ENCODE measurements around the gene AKAP13.

AKAP13 gene

DNA sequence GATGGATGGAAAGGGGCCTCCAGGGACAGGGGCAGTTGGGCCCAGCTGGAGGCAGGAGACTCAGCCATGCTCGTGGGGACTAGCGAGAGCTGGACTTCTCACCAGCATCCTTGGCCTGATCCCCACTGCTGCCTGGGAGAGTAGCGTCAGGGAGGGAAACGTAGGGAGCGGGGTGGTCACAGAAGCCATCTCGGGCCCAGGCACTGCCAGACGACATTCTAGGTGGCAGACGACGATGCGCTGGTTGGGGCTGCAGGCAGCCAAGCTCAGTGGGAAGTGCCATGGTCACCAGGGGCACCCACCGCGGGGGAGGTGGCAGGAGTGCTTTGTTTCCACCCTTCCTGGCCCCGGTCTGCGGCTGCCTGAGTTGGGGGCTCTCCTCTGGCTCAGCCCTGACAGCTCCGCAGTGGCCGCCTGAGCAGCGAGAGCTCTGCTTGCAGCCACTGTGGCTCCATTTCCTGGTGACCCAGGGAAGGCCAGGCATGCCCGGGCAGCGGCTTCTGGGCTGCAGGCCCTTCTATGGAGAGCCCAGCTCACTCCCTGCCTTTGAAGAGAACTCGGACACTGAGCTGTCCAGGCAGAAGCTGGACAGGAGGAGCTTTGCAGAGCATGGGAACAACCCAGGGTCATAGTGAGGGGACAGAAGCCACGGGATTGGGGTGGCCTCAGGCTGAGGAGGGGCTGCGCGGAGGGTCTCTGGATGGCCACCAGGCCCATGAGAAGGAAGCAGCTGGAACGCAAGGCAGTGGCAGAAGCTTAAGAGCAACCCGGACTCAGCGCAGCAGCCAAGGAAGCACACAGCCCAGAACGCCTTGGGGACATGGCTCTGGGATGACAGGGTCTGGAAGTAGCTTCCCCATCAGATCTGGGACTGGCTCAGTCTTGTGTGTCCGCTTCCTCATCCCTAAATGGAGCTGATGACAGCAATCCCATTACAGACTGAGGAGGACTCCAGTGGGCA lies 383.6 kb downstream of the AKAP13 start:
- Mint-ChIP-seq H3K9me3 (no peaks in the 10 kb centered on the region), H3K36me3 (ENCODE audit: insufficient read depth) (peaks cover 14% of the 10 kb centered on the region), H3K27me3 (no peaks in the 10 kb centered on the region), H3K4me3 (no peak overlapping the region), H3K27ac (ENCODE audit: low read depth) (no peak overlapping the region), H3K4me1 (peaks cover 12% of the 10 kb centered on the region)
- DNase-seq (ENCODE audit: low spot score in 2 of 2): no peak
- ATAC-seq (replicated peaks; ENCODE audit: extremely low read depth, poor library complexity, severe bottlenecking): no peak

DNA sequence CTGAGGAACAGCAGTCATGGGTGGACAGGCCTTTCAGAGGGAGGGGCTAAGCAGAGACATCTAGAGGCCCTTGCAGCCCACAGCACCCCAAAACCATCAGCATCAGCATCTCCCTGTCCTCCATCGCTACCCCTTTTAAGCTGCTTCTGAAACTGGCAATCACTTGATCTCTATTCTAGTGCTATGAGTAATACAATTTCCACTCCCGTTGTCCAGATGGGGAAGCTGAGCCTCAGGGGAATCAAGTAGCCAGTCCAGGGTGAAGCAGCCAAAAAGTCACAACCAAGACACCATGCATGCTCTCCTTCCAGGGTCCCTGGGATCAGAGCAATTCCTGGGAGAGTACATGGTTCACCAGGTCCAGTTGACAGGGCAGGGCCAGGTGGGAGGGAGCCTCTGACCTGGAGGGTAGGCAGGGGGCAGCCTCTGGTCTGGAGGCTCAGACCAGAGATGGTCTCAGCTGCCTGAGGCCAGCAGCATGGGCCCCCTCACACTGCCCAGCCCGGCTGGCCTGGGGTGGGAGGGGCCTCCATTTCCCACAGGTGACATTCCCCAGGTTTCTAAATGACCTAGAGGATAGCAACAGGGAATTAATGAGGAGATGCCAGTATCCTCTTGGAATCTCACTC lies 384.4 kb downstream of the AKAP13 start:
- Mint-ChIP-seq H3K27me3 (no peaks in the 10 kb centered on the region), H3K9me3 (no peaks in the 10 kb centered on the region), H3K36me3 (ENCODE audit: insufficient read depth) (peaks cover 16% of the 10 kb centered on the region), H3K4me1 (peaks cover 12% of the 10 kb centered on the region), H3K4me3 (no peak overlapping the region), H3K27ac (ENCODE audit: low read depth) (peak overlapping the region; percentile 87)
- DNase-seq (ENCODE audit: low spot score in 2 of 2) (no peak), ATAC-seq (replicated peaks; ENCODE audit: extremely low read depth, poor library complexity, severe bottlenecking) (no peak)

DNA sequence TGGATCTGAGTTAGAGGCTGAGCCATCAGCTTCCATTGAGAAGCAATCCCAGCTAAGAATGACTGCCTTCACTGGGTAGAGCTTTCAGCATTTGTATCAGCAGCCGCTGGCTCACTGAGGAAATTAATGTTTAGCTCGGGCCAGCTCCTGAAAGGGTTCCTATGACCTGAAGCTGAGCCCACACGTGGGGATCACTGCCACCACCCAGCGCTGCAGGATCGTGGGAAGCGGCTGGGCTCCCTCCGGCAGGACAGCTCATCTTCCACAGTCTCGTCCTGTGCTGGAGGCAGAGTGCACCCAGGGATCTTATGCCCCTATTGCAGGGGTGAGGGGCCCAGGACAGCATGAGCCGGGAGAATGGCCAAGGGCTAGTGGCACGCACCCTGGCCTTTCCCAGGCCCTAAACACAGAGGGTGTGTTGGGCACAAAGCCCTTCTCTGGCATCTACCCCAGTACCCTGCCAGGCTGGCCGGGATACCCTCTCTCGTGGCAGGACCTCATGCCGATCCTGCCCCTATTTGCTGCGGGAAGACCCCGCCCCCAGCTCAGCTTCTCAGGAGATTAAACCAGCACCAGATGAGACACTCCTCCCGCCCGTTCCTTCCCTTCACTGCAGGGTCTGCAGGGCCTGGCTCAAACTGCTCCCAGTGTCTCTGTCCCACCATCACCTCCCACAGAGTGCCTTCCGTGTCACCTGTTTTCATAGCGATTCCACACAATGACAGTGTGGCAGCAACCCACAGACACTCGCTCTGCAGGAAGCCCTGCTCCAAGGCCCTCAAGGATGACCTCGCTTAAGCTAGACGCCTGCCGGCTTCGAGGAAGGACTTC lies 385.8 kb downstream of the AKAP13 start:
- Mint-ChIP-seq H3K36me3 (ENCODE audit: insufficient read depth) (peaks cover 19% of the 10 kb centered on the region), H3K4me3 (no peak overlapping the region), H3K27me3 (no peaks in the 10 kb centered on the region), H3K27ac (ENCODE audit: low read depth) (no peak overlapping the region), H3K4me1 (peaks cover 12% of the 10 kb centered on the region), H3K9me3 (no peaks in the 10 kb centered on the region)
- ATAC-seq (replicated peaks; ENCODE audit: extremely low read depth, poor library complexity, severe bottlenecking) (no peak), DNase-seq (ENCODE audit: low spot score in 2 of 2) (no peak)

GRCh38 chr15:85767785-85768529 lies 387.6 kb downstream of the AKAP13 start:
- H3K9me3 Mint-ChIP-seq: no peaks in the 10 kb centered on the region
- peaks cover 14% of the 10 kb centered on the region for H3K4me1 Mint-ChIP-seq
- no peaks in the 10 kb centered on the region for H3K27me3 Mint-ChIP-seq
- DNase-seq (ENCODE audit: low spot score in 2 of 2) (no peak), ATAC-seq (replicated peaks; ENCODE audit: extremely low read depth, poor library complexity, severe bottlenecking) (no peak)
- peaks cover 16% of the 10 kb centered on the region for H3K36me3 Mint-ChIP-seq (ENCODE audit: insufficient read depth)
- no peak overlapping the region for H3K4me3 Mint-ChIP-seq
- no peak overlapping the region for H3K27ac Mint-ChIP-seq (ENCODE audit: low read depth)

DNA sequence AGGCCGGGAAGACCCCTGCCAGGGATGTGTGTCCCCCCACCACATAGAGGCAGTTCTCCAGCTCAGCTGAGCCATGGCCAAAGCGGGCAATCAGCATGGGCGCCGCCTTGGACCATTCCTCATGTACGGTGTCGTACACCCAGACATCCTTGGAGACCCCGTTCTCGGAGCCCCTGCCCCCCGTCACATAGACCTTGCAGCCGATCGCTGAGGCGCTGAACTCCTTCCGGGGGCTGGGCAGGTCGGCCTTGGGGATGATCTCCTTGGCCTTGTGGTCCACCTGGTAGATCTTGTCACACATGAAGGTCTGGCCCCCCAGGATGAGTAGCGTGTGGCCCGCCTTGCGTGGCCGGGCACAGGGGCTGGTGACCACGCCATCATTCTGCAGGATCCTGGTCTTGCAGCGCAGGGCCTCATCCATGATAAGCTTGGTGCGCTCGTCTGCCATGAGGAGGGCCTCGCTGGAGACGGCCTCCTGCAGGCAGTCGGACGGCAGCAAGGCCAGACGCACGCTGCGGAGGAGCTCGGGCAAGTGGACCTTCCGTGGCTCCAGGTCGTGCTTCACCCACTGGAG lies 388.3 kb downstream of the AKAP13 start:
- peaks cover 16% of the 10 kb centered on the region for H3K36me3 Mint-ChIP-seq (ENCODE audit: insufficient read depth)

DNA sequence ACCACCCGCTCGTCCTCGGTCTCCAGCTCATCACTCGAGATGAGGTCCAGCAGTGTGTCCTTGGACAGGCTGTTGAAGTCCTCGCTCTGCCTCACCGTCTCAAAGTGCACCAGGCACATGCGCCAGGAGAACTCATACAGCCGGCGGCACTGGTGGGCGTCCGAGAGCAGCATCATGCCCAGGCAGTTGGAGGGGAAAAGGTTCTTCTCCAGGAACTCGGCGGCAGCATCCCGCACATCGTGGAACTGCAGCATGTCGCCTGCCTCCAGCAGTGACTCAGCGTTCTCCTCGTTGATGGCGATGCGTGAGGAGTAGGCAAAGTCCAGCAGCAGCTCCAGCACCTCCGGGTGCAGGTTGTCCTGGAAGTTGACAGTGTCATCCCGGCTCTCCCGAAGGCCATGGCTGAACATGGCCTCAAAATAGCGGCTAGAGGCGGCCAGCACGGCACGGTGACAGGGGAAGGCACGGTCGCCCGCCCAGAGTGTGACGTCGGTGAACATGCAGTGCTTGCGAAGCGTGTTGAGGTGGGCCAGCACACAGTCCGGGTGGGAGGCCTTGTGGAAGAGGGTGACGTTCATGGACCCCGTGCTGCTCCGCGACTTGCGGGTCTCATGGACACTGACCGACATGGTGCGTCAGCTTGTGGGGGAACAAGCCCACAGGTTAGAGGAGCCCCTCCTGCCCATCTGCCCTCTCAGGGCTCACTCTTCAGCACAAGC lies 388.9 kb downstream of the AKAP13 start:
- H3K9me3 Mint-ChIP-seq: no peaks in the 10 kb centered on the region
- no peak for DNase-seq (ENCODE audit: low spot score in 2 of 2)
- H3K27ac Mint-ChIP-seq (ENCODE audit: low read depth): no peak overlapping the region
- H3K4me1 Mint-ChIP-seq: peaks cover 14% of the 10 kb centered on the region
- H3K36me3 Mint-ChIP-seq (ENCODE audit: insufficient read depth): peaks cover 15% of the 10 kb centered on the region
- ATAC-seq (replicated peaks; ENCODE audit: extremely low read depth, poor library complexity, severe bottlenecking): no peak
- H3K4me3 Mint-ChIP-seq: no peak overlapping the region
- no peaks in the 10 kb centered on the region for H3K27me3 Mint-ChIP-seq

More for the DNA sequence above, 388.3 kb downstream of the AKAP13 start:
- Mint-ChIP-seq H3K27ac (ENCODE audit: low read depth) (no peak overlapping the region), H3K4me1 (peaks cover 14% of the 10 kb centered on the region), H3K4me3 (no peak overlapping the region), H3K9me3 (no peaks in the 10 kb centered on the region), H3K27me3 (no peaks in the 10 kb centered on the region)
- DNase-seq (ENCODE audit: low spot score in 2 of 2) (no peak), ATAC-seq (replicated peaks; ENCODE audit: extremely low read depth, poor library complexity, severe bottlenecking) (no peak)

- H3K27ac Mint-ChIP-seq (ENCODE audit: low read depth): no peak overlapping the region
- ATAC-seq (replicated peaks; ENCODE audit: extremely low read depth, poor library complexity, severe bottlenecking) (no peak), DNase-seq (ENCODE audit: low spot score in 2 of 2) (no peak)
- no peaks in the 10 kb centered on the region for H3K27me3 Mint-ChIP-seq
- H3K4me1 Mint-ChIP-seq: peaks cover 16% of the 10 kb centered on the region
- H3K36me3 Mint-ChIP-seq (ENCODE audit: insufficient read depth): peaks cover 13% of the 10 kb centered on the region
- H3K4me3 Mint-ChIP-seq: no peak overlapping the region
- no peaks in the 10 kb centered on the region for H3K9me3 Mint-ChIP-seq
Observed at GRCh38 chr15:85770096-85771041, 390.0 kb downstream of the AKAP13 start.

GRCh38 chr15:85771271-85771670 lies 390.9 kb downstream of the AKAP13 start:
- Mint-ChIP-seq H3K4me3 (no peak overlapping the region), H3K9me3 (no peaks in the 10 kb centered on the region), H3K27me3 (no peaks in the 10 kb centered on the region), H3K27ac (ENCODE audit: low read depth) (no peak overlapping the region), H3K36me3 (ENCODE audit: insufficient read depth) (peaks cover 13% of the 10 kb centered on the region), H3K4me1 (peaks cover 16% of the 10 kb centered on the region)
- DNase-seq (ENCODE audit: low spot score in 2 of 2) (no peak), ATAC-seq (replicated peaks; ENCODE audit: extremely low read depth, poor library complexity, severe bottlenecking) (no peak)

DNA sequence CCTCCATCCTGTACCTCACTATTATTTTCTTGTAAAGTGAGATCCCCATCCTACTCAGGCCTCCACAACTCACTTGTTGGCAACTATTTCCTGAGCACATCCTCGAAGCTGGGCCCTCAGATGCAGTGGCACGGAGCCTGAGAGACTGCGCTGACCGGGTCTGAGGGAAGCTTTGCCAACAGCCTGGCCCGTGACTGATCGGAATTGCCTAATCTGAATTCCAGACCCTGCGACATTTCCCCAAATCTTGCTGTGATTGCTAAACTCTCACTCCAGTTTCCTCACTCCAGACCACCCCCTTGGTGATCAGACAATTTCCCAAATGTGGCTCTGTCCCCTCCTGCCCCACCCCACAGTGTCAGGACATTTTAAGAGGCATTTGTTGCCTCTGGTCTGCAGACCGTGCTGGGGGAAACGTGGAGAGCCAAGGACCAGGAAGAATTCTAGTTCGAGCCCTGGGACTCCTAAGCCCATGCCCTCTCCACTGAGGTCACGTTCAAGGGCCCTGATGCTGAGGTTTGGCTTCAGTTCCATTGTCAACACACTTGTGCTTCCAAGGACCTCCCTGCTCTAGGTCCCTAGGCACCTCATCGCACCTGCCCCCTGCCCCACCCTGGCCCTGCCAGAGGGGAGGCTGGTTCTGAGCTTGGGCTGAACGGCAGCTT lies 391.5 kb downstream of the AKAP13 start:
- DNase-seq (ENCODE audit: low spot score in 2 of 2) (no peak), ATAC-seq (replicated peaks; ENCODE audit: extremely low read depth, poor library complexity, severe bottlenecking) (no peak)
- Mint-ChIP-seq H3K4me3 (no peak overlapping the region), H3K36me3 (ENCODE audit: insufficient read depth) (peaks cover 9% of the 10 kb centered on the region), H3K27ac (ENCODE audit: low read depth) (no peak overlapping the region), H3K4me1 (peaks cover 11% of the 10 kb centered on the region), H3K27me3 (no peaks in the 10 kb centered on the region), H3K9me3 (no peaks in the 10 kb centered on the region)

DNA sequence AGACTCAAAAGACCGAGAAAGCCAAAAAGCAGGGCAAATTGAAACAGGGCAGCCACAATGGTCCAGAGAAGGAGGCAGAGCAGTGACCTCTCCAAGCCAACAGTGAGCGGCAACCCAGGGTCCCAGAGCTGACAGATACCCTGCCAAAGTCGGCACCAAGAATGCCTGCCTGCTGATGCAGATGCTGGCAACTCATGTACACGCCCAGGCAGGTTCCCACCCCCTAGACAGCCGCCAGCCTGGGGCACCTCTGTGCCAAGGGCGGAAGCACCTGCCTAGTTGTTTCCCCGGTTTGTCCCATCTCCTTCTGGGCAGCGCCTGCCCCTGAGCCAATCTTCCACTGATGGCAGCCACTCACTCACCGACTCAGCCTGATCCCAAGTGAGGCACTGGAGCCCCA lies 392.3 kb downstream of the AKAP13 start:
- Mint-ChIP-seq H3K27ac (ENCODE audit: low read depth) (no peak overlapping the region), H3K9me3 (no peaks in the 10 kb centered on the region), H3K27me3 (no peaks in the 10 kb centered on the region), H3K4me3 (no peak overlapping the region), H3K4me1 (peaks cover 18% of the 10 kb centered on the region), H3K36me3 (ENCODE audit: insufficient read depth) (peaks cover 7% of the 10 kb centered on the region)
- DNase-seq (ENCODE audit: low spot score in 2 of 2) (no peak), ATAC-seq (replicated peaks; ENCODE audit: extremely low read depth, poor library complexity, severe bottlenecking) (no peak)
